Activated CD4-positive, CD25-positive, alpha-beta regulatory T cell treated with anti-CD3 and anti-CD28 coated beads, Interleukin-2, amount 50 U/mL, for 72 hours (primary cell): ENCODE measurements around the gene VASN.

Source experiments
- DNase-seq: peaks from one replicate; pipeline ENCODE4 v3.0.0; 2021

The VASN gene

GRCh38 chr16:4354512-4355409, 16.9 kb upstream of the VASN start:
- DNase-seq: no peak

DNA sequence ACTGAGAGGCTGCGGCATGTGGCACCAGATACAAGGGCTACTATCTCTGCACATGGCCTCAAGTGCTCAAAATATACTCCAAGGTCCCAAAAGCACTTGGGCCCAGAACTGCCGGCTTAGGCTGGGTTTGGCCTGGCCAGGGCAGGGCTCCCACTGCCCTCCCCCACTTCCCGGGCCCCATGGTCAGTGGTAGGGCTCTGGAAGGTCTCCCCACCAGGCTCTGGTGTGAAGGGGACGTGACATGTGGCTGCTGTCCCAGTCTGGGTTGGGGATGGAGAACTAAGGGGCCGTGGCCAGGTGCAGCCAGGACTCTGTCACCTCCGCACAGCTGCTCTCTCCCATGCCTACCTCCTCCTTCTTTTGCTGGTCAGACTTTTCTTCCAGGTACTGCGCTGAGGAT, 14.8 kb upstream of the VASN start:
- no peak for DNase-seq

GRCh38 chr16:4358236-4358635, 13.4 kb upstream of the VASN start:
- no peak for DNase-seq

- DNase-seq: peak; percentile 78
Measured at GRCh38 chr16:4358831-4359561, 12.7 kb upstream of the VASN start.

DNA sequence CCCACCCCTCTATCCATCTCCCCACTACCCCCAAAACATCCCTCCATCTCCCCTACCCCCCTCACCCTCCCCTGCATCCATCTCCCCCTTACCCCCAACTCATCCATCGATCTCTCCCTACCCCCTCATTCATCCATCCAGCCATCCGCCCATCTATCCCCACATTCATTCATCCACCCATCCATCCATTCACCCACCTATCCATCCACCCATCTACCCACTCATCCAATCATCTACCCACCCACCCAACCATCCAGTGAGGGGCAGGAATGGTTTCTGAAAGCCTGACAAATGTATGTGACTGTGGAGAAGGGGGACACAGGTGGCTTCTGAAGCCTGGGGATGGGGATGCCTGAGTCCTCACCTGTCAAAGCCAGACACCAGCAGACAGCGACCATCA, 11.7 kb upstream of the VASN start:
- DNase-seq: no peak

DNA sequence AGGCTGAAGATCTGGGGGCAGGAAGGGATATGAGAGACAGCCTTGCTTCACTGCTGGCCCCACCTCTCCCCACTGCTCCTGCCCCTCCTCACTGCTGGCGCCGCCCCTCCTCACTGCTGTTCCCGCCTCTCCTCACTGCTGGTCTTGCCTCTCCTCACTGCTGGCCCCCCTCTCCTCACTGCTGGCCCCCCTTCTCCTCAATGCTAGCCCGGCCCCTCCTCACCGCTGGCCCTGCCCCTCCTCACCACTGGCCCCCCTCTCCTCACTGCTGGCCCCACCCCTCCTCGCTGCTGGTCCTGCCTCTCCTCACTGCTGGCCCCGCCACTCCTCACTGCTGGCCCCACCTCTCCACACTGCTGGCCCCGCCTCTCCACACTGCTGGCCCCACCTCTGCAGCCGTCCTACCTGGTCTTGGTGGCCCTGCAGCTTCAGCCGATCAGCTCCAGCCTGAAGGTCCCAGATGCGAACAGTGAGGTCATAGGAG, 11.1 kb upstream of the VASN start:
- DNase-seq: no peak

DNA sequence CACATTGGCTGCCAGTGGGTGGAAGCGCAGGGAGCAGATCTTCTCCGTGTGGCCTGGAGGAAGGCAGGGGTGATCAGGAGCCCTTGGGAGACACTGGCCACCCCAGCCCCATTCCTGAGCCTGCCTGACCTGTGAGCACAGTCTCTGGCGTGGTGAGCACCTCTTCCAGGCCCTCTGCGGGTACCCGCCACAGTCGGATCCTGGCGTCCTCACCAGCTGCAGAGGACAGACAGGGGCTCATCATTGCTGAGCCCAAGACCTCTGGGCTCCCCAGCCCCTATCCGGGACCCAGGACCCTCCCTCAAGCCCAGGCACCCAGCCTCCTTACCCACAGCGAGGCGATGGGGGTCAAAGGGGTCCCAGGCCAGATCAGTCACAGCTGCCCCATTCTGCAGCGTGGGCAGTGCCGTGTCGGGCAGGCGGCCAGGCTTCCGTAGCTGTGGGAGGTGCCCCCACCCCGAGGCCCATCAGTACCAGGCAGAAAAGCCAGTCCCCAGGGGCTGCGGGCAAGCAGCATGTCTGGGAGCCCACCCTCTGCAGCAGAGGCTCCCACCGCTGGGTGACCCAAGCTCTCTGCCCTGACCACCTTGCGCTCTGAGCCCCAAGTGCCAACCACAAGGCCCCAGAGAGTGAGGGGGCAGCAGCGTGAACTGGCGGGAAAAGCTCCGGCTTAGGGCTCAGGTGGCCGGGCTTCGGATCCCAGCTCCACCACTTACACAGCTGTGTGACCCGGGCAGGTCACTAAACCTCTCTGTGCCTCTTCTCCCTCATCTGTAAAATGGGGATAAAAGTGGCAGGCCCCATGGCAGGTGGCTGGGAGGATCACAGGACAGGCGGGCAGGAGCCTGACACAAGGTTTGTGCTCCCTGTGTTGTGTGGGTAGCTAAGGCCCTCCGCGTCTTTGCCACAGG, 10.4 kb upstream of the VASN start:
- DNase-seq: no peak

- DNase-seq: no peak
Measured at GRCh38 chr16:4361944-4362311, 9.7 kb upstream of the VASN start.

DNA sequence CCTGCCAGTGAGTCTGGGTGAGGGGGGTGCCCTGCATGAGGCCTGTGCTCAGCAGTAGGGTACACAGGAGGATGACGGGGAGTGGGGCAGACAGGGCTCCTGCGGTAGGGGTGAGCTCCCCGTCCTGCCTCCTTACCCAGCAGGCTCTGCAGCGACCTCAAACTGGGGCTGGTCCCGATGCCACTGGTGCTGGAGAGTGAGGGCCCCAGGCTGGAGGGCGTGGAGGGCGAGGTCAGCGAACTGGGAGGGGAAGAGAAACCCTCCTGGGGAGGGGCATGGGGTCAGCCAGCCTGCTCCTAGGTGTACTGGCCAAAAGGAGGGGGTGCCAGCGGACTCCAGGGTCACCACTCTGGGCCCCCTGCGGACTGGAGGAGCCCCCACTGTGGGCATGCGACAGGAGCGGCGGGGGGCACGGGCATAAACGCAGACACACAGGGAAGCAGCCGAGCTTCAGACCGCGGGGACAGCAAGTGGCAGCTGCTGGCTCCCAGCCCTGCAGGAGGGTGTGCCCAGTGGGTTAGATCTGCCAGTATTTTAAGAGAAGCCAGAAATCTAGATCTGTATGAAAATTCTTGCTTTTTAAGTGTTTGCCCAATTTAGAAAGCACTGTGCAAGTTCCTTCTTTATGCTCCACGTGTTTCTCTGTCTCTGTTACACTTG, 9.0 kb upstream of the VASN start:
- no peak for DNase-seq

- no peak for DNase-seq
Measured at GRCh38 chr16:4364196-4365013, 7.2 kb upstream of the VASN start.

- no peak for DNase-seq
Measured at GRCh38 chr16:4365014-4365406, 6.6 kb upstream of the VASN start.

- no peak for DNase-seq
Measured at GRCh38 chr16:4365615-4366014, 6.0 kb upstream of the VASN start.

DNA sequence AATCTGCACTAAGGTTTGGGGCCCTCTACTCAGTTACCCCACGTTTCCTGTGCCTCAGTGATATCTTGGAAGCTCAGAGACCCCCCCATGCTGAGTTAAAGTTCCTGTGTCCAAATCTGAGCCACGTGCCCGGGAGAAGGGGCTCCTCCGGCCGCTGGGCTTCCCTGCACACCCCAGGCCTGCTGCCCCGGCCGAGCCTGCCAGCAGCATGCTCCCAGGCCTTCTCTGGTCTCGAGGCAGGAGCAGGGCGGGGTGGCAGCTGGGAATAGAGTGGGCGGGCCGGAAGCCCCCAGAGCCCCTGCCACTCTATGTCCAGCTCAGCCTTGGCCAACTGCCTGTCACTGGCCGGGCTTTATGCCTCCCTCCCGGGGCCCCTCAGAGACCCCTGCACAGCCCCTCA, 5.6 kb upstream of the VASN start:
- DNase-seq: no peak

- no peak for DNase-seq
Measured at GRCh38 chr16:4367393-4367856, 4.2 kb upstream of the VASN start.

GRCh38 chr16:4369007-4369733, 2.5 kb upstream of the VASN start:
- no peak for DNase-seq

DNA sequence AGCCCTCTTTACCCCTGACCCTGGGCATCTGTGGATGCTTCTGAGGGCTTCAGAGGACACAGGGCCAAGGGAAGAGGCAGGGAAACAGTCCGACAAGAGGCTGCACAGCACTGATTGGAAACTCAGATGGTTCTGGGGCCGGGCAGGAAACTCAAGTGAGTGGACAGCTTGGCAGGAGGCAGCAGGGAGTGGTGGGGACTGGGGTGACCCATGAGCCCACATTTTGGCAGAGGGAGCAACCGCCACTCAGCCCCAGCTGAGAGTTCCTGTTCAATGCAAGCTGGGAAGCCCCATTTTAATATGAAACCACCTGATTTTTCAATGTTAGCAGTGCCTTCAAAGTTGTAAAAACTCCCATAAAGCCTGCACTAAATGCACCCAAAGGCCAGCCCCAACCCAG, 1.5 kb upstream of the VASN start:
- no peak for DNase-seq

DNA sequence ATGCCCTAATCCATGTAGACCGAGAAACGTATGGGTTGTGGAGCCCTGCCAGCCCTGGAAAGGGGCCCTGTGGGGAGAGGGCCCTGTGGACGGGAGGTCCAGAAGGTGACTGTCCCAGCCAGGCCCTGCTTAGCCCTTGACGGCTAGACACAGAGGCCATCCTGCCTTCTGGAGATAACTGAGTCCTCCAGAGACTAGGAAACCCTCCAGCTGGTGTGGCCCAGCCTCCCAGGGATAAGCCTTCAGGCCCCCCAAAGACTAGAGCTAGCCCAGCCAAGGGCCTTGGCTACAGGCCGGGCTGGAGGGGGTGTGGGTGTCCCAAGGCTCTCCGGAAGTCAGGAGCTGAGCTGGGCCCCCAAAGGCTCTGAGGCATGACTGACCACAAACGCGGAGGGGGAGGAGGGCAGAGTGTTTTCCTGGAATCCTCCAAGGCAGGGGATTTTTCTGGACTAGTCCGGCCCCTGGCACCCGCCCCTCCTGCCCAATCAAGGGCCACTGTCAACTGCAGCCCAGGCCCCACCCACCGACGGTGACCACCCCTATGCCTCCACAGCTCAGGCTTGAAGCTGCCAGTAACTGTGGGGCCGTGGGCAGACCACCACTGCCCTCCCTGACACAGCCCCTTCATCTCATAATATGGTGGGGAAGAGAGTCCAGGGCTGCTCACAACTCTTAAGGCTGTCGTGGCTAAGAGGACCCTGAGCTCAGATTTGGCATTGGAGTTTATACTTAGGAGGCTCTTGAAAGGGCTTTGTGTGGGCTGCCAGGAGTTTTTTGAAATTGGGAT, 885 bp upstream of the VASN start:
- DNase-seq: no peak

- DNase-seq: peak; percentile 47
Measured at GRCh38 chr16:4372001-4372577, 441 bp downstream of the VASN start.

DNA sequence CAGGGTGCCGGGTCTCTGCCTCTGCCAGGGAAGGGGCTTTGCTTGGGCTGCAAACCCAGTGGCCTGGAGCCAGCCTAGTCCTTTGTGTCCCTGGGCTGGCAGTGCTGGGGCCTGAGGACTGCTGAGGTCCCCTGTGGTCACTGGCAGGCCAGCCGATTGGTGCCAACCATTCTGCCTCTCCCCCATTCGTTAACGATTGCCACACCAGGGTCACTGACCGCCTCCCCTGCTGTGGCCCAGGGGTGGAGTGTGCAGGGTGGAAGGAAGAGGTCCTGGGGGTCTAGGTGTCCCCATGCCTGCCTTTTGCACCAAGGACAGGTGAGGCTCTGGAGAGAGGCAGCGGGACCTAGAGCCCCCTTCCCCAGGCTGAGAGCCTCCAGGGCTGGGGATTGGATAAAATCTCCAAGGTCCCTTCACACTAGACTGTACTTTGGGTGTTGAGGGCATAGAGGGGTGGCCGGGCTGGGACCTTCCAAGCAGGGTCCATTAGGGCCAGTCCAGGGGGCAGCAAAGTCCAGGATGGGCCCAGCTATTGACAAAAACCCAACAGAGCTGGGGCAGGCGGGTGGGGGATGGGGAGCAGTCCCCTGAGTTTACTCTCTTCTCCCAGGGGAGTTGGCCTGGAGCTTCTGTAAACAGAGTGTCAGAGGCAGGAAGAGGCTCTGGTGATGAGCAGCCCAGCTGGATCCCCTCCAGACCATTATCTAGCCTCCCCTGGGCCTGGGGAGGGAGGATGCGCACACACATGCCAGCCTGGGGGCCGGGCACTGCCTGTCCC, 1.1 kb downstream of the VASN start:
- DNase-seq: no peak
